Hematopoietic multipotent progenitor cell treated with erythropoietin and hydrocortisone succinate and interleukin-3 and kit ligand, for 17 days (in vitro differentiated cells): ENCODE data around the gene ZNF420.
"Not testable (repeated sequence)": the region's sequence is repeated elsewhere in the genome, so short reads cannot be mapped to it uniquely, and the experiment has no call there.

Experiments used
- DNase-seq: peaks from one replicate; pipeline ENCODE4 v3.0.0-alpha.2; 2015; ENCODE audit warnings: low spot score

ZNF420 gene

DNA sequence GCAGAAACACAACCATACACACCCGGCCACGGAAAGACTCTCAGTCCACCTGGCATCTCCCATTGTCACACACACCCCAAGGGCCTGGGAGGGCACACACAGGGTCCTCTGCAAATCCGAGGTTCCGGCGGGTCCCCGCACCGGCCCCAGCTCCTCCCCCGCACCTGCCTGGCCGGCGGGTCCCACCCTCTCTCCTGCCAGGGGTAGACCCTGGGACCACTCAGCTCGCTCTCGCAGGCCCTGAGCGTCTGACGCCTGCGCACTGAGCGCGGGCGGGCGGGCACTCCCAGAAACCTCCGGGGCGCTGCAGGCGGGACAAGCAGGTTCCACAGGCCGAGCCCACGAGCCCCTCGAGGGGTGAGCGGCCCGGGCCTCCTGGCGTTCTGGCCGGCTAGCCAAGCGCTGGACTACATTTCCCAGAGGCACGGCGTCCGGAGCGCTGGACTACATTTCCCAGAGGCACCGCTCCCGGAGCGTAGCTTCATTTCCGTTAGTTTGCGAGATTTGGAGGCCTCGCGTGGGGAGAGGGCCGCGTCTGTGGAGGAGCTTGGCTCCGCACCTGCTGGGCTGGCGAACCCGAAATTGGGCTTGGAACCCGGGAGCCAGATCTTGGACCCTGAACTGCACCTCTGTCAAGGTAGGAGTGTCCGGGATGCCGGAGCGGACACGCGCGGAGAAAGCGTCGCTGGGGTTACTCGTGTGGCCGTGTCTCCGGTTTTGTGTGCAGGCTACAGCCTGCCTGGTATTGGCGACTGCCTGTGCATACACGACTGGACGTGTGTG lies at the start of gene ZNF420:
Gene ZNF420, plus strand, starts transcription at position 500 of the 783 bp plus-strand sequence. CDS start 10,686 bp downstream, outside the sequence.
- DNase-seq: peak; percentile 53

DNA sequence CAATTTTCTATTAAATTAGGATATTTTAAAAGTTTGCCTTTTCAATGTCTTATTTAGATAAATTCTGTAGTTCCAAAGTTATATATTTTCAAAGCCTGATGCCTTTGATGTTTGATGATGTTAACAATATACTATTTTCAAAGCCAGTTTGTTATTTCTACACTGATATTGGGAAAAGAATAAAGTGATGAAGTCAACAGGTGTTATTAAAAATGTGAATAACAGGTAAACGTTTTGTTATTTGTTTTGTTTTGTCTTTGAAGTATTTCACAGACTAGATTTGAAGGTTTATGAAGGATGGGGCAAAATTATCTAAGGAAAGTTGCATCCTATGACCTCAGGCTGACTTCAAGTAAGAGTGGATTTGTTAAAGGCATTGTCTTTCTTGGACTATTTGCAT lies 33.1 kb upstream of the ZNF420 start:
- DNase-seq: no peak

DNA sequence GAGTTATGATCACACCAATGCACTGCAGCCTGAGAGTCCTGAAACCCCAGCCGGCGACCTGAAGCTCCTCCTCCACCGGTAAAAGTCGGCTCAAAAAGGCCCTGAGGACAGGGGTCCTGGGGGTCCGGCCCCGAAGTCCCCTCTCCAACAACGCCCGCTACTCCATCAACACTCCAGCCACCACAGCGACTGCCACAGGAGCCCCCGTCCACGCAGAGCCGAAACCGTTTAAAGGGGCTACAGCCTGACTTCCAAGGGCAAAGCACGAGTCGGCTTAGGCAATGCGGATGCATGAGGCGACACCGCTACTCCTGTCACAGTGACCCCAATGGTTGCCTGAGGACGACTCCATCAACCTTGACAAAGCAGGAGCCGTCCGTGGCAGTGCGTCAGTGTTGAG lies 22.9 kb upstream of the ZNF420 start:
- no peak for DNase-seq

DNA sequence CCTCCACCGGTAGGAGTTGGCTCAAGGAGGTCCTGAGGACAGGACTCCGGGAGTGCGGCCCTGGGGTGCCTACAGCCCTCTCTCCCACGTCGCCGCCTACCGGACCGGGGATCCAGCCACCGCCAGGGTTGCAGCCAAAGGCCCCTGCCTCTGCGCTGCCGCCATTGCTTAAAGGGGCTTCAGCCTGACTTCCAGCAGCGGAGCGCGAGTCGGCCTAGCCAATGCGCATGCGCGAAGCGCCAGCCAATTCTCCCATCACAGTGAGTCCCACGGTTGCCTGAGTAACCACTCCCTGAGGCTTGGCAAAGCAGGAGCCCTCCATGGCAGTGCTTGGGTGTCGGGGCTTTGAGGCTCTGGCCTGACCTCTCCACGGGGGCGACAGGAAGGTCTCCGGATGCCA lies 21.5 kb upstream of the ZNF420 start:
- DNase-seq: no peak

DNA sequence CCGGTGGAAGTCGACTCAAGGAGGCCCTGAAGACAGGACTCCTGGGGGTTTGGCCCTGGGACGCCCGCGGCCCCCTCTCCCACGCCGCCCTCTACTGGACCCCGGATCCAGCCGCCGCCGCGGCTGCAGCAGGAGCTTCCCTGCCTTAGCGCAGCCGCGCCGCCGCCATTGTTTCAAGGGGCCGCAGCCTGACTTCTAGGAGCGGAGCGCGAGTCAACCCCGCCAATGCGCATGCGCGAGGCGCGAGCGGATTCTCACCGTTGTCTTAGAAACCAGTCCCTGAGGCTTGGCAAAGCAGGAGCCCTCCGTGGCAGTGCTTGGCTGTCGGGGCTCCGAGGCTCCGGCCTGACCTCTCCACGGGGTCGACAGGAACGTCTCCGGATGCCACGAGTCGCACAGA lies 19.1 kb upstream of the ZNF420 start:
- no peak for DNase-seq

DNA sequence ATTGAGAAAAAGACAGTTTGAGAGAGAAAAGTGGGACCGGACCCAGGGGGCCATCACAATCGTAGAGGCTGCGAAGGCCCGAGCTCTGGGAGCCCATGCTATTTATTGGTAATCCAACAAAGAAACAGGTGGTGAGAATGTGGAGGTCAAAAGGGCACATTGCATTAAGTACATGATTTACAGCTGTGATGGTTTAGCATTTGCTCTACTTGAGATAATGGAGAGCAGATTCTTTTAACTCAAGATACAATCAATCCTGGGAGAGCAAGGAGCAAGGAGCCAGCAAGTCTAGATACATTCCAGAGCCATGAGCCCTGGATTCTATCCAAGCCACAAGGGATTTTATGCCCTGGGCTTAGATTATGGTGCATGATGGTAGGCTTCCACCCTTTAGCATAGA lies 13.3 kb upstream of the ZNF420 start:
- DNase-seq: not testable (repeated sequence)

DNA sequence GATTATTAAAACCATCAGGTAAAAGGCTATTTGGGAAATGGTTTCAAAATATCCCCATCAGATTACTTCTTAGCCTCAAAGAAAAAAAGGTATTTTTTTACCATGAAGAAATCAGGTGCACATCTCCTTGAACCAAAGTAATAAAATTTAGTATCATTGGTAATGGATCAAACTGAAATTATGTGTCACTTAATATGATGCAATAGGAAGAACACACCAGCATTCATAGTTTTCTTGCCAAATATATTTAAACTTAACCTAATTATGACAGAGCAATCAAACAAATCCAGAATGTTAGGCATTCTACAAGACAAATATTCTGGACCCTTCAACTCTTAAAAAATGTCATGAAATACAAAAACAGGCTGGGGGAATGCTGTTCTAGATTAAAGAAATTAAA lies 4.1 kb upstream of the ZNF420 start:
- DNase-seq: no peak

DNA sequence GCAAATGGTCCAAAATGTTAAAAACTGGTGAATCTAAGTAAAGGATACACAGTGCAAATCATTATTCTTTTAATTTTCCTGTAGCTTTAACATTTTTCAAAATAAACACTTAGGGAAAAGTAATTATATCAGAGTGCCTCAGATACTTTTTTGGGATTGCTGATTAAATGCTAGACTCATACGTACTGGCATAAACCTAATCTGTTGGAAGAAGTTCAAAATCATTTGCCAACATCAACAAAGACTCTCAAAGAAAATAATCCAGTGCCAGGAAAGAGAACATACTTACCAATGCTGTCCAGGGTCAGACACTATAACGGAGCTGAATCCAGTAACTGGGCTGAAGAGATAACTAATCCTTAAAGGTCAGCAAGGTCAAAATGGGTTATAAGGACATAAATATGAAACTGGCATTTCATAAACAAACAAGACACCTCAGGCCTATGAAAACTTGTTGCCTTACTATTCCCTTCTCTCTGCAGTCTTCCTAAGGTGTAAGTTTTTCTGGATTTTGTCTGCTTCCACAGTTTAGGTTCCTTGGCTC lies 3.3 kb upstream of the ZNF420 start:
- DNase-seq: no peak

DNA sequence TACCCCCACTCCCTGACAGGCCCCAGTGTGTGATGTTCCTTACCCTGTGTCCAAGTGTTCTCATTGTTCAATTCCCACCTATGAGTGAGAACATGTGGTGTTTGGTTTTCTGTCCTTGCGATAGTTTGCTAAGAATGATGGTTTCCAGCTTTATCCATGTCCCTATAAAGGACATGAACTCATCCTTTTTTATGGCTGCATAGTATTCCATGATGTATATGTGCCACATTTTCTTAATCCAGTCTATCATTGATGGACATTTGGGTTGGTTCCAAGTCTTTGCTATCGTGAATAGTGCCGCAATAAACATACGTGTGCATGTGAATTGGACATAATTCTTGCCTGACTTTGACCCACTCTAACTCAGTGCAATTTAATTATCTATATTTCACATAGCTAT lies 1.7 kb upstream of the ZNF420 start:
- DNase-seq: not testable (repeated sequence)

DNA sequence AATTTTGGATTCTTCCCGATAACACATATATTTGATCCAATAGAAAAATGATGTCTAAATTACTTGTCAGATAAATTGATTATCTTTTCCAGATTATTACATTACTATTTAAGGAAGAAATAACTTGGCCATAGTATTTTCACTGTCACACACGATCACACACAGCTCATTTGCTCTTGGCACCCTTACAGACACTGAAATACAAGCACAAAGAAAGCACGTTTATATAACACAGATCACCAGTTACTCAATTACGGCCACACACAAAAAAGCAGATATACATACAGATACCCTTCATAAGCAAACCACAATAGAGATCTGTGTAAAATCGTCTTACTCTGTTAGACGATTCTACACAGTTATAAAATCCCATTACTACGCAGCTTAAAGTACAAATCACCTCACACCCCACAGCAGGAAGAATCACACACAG lies 716 bp upstream of the ZNF420 start:
- DNase-seq: no peak

DNA sequence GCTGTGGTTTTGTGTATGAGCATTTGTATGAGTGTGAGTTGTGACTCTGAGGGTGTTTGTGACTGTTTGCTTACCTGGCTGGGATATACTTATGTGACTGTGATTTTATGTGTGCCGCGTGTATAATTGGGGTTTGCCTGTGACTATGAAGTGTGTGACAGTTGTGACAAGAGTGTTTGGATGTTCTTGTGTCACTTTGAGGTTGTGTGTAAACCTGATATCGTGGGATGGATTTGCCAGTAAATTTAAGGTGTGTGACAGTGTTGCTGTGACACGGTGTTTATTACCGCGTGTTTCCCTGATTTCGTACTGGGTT lies 442 bp downstream of the ZNF420 start:
- DNase-seq: no peak

DNA sequence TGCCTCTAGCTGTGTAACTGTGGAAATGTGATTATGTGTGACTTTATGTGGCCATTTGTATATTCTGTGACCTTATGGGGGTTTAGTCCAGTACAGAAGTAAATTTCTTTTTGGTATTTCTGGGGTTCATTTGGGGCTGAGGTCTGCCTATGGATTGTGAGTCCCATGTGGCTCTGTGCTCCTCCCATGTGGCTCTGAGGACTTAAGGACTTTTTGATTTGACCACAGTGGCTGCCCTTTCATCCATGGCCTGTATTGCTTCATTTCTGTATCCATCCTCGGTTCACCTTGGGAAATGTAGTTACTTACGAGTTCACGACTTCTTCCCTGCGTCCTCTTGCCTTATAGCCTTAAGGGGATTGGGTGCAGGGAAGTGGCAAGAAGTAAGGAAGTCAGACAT lies 1.0 kb downstream of the ZNF420 start:
- DNase-seq: no peak

DNA sequence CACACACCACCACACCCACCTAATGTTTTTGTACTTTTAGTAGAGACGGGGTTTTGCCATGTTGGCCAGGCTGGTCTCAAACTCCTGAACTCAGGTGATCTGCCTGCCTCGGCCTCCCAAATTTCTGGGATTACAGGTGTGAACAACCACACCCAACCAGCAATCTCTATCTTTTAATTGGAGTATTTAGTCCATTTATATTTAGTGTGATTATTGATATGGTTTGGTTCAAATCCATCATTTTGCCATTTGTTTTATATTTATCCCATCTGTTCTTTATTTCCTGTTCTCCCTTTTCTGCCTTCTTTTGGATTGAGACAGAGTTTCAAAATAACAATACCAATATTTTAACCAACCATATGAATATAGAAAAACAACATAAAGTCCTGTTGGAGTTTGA lies 4.1 kb downstream of the ZNF420 start:
- no peak for DNase-seq

DNA sequence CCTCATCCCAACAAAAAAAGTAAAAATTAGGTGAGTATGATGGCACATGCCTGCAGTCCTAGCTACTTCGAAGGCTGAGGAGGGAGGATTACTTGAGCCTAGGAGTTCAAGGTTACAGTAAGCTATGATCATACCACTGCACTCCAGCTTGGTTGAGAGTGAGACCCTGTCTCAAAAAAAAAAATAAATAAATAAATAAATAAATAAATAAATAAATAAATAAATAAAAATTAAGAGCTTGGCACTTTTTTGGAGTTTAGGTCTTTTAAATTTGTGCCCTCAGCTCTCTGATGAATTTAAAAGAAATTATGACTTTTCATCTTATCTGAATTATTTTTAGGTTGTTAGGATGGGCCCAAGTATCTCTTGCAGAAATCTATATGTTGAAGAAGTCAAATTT lies 8.9 kb downstream of the ZNF420 start:
- DNase-seq: no peak

DNA sequence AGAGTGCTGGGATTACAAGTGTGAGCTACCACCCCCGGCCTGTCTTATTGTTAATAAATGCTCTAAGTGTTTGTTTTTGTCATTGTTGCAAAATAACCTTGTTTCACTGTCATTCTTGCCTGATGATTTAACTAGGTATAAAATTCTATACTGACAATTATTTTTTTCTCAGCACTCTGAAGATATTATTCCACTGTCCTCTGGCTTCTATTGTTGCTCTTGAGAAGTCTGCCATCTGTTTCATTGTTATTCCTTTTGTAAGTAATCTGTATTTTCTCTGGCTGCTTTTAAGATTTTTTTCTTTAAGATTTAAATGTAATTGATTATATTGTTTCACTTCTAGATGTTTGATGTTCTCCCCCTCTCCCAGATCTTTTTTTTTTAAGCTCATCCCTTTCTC lies 17.6 kb downstream of the ZNF420 start:
- no peak for DNase-seq

DNA sequence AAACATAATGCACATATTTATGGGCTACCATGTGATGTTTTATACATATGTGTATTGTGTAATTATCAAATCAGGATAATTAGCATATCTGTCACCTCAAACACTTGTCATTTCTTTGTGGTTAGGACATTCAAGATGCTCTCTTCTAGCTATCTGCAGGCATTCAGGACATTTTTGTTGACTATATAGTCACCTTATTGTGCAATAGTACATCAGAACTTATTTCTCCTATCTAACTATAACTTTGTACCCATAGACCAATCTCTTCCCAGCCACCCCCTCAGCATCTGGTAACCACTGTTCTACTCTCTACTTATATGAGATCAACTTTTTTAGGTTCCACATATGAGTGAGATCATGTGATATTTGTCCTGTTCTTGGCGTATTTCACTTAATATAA lies 20.3 kb downstream of the ZNF420 start:
- DNase-seq: no peak

DNA sequence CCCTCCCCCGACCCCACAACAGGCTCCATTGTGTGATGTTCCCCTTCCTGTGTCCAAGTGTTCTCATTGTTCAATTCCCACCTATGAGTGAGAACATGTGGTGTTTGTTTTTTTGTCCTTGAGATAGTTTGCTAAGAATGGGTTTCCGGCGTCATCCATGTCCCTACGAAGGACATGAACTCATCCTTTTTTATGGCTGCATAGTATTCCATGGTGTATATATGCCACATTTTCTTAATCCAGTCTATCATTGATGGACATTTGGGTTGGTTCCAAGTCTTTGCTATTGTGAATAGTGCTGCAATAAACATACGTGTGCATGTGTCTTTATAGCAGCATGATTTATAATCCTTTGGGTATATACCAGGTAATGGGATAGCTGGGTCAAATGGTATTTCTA lies 25.9 kb downstream of the ZNF420 start:
- DNase-seq: not testable (repeated sequence)

DNA sequence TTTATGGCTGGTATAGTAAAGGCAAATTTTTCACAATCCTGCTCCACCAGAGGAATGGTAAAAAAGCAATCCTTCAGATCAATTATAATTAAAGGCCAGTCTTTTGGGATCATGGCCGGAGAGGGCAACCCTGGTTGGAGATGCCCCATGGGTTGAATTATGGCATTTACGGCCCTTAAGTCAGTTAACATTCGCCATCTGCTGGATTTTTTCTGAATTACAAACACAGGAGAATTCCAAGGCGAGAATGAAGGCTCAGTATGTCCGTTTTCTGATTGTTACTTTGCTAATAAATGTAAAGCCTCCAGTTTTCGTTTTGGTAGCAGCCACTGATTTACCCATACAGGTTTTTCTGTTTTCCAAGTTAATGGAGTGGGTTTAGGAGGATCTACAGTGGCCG lies 33.5 kb downstream of the ZNF420 start:
- not testable (repeated sequence) for DNase-seq

DNA sequence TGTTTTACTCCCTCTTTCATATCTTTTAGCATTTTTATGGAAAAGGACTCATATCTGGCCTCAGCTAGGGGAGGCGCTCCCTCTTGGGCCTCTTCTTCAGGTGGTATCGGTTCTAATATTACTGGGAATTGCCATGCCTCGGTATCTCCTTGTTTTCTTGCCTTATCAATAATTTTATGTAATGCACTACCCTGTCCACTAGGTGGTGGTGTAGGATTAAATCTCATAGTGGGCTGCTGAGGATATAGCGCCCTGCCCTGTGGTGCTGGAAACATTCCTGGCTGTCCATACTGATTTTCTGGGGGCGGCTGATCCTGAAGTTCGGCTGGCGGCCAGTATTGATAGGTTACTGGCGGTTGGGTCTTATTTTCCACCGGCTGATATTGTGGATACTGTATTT lies 35.8 kb downstream of the ZNF420 start:
- peak; percentile 5 for DNase-seq

DNA sequence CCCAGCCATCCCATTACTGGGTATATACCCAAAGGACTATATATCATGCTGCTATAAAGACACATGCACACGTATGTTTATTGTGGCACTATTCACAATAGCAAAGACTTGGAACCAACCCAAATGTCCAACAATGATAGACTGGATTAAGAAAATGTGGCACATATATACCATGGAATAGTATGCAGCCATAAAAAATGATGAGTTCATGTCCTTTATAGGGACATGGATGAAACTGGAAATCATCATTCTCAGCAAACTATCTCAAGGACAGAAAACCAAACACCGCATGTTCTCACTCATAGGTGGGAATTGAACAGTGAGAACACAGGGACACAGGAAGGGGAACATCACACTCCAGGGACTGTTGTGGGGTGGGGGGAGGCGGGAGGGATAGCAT lies 43.9 kb downstream of the ZNF420 start:
- DNase-seq: not testable (repeated sequence)

DNA sequence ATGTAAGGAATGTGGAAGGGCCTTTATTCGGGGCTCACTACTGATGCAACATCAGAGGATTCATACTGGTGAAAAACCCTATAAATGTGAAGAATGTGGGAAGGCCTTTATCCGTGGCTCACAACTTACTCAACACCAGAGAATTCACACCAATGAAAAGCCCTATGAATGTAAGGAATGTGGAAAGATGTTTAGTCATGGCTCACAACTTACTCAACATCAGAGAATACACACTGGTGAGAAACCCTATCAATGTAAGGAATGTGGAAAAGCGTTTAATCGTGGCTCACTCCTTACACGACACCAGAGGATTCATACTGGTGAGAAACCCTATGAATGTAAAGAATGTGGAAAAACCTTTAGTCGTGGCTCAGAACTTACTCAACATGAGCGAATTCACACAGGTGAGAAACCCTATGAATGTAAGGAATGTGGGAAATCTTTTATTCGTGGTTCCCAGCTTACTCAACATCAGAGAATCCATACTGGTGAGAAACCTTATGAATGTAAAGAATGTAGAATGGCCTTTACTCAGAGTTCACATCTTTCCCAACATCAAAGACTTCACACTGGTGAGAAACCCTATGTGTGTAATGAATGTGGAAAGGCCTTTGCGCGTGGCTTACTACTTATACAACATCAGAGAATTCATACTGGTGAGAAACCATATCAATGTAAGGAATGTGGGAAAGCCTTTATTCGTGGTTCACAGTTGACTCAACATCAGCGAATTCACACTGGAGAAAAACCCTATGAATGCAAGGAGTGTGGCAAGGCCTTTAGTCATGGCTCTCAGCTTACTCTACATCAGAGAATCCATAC lies 50.0 kb downstream of the ZNF420 start:
- DNase-seq: no peak

DNA sequence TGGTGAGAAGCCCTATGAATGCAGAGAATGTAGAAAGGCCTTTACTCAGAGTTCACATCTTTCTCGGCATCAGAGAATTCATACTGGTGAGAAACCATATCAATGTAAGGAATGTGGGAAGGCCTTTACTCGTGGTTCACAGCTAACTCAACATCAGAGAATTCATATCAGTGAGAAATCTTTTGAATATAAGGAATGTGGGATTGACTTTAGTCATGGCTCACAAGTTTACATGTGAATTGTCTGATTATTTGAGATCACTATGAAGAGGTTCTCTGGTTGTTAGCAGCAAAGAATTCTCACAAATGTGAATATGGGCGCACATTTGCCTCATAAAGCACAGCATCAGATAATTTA lies 50.6 kb downstream of the ZNF420 start:
- DNase-seq: no peak

DNA sequence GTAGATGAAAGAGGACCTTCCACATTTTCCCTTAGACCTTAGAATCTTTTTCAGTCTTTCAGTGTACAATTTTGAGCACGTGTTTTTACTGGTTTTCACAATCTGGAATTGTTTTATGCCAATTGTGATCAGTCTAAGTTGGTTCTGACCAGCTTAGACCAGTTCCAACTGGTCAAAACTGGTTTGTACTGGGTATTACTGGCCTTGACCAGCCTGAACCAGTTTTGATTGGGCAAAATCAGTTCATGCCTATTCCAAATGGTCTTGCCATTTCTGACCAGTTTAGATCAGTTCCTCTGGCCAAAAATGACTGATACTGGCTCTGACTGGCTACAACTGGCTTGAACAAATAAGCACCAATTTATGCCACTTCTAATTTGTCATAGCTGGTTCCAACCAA lies 57.9 kb downstream of the ZNF420 start:
- no peak for DNase-seq
